ENCODE results near the gene SART1.
"Not testable (repeated sequence)": the region's sequence is repeated elsewhere in the genome, so short reads cannot be mapped to it uniquely, and the experiment has no call there.

Gene SART1

DNA sequence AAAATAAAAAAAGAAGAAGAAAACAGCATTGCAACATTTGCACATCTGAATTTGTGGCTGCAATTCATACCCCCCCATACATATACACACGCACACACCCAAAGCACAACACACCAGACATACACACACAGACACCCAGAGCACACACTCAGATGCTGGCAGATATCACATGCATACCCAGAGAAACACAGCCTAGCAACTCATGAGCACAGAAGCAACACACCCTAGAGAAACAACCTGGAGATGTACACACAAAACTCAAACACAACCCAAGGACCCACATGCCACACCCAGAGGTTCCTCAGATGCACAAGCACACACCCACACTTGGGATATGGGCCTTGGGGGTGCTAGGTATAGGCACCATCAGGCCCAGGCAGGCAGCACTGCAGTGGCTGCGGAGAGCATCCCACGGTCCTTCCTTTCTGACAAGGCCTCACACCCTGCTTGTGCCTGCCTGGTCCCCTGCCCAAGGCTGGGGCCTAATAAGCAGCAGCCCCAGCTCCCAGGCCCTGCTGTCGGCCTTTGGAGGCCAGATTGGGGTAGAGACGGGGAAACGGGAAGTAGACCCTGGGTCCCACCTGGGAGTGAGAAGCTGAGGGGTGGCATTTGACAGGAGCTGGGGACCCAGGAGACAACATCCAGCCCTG, 53.4 kb downstream of the SART1 start:
- no peak overlapping the region for H3K4me3 ChIP-seq (ENCODE audit: low read depth, low read length)

DNA sequence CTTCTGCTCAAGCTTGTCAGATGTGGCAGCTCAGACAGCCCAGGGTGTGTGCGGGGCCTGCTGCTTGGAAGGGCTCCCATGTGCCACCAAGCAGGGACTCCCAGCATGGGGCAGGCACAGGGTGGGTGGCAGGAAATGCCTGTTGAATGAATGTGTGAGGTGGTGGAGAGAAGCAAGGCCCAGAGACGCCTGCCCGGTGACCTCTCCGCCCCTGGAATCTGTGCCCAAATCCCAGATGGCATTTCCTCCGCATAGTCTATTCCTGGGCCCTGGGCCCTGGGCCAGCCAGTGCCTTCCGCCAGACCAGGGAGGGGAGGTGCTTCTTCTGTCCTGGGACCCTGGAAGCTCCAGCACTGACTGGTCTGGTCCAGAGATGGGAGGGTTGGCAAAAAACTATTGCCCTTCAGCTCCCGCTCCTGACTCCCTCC, 53.9 kb downstream of the SART1 start:
- H3K4me3 ChIP-seq (ENCODE audit: low read depth, low read length), result no peak overlapping the region

DNA sequence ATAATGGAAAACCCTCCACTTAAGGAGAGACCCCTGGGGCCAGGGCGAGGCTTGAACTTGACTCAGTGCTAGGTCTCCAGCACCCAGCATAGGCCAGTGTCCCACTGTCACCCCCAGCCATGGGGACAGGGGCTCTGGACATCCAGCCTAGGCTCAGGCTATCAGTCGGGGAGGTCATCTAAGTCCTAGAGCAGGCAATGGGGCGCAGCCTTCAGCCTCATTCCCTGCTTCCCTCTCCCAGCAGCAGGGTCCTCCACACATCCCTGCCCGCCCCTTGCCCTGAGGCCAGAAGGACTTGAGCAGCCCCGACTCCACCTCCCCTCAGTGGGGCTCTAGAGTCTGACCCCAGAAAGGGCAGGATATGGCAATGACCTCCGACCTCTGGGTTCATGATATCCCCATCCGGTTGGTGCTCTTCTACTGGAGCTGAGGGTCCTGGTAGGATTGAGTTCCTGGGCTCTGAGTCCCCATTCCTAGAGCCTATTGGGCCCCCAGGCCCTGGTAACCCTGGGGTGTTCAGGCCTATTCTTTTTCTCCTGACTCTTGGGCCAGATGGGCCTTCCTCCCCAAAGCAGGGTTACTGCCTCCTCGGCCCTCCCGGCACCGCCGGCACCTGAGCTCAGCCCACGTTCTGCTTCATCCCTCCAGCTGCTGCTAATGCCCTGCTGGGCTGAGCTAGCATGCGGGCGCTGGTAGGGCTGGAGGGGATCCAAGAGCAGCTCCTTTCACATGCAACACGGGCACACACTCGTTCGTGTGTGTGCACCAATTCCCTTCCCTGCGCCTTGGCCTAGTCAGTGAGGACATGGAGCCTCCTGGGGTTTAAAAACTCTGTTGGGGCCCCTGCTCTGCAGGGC, 54.6 kb downstream of the SART1 start:
- H3K4me3 ChIP-seq (ENCODE audit: low read depth, low read length), result no peak overlapping the region

DNA sequence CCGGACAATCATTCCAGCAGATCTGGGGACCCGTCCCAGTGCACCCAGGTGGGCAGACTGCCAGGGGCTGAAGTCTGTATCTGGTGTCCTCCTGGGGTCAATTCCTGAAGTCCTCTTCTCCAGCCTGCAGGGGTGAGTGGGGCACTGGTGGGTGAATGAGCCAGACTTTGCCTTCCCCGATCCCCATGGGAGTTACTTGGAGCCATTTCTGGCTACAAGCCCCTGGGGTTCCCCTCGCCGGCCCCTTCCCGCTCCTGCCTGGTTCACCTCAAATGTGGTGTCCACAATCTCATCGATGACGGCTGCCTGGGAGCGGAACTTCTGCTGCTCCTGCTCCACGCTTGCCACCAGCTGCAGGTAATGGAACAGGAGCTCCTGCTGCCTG, 55.3 kb downstream of the SART1 start:
- no peak overlapping the region for H3K4me3 ChIP-seq (ENCODE audit: low read depth, low read length)

DNA sequence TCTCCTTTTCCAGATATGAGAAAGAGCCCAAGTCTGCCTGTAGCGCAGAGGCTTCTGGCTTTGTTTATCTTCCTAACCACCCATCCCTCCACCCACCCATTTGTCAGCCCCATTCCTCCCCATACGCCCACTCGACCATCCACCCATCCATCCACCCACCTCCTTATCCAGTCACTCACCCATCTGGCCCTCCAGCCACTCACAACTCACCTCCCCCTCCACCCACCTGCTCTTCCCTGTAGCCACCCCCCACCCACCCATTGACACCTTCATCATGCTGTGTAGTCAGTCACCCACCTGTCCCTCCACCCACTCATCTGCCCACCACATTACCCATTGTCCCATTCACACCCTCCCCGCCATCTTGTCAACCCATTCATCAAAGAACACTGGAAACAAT, 55.8 kb downstream of the SART1 start:
- H3K4me3 ChIP-seq (ENCODE audit: low read depth, low read length), result no peak overlapping the region

DNA sequence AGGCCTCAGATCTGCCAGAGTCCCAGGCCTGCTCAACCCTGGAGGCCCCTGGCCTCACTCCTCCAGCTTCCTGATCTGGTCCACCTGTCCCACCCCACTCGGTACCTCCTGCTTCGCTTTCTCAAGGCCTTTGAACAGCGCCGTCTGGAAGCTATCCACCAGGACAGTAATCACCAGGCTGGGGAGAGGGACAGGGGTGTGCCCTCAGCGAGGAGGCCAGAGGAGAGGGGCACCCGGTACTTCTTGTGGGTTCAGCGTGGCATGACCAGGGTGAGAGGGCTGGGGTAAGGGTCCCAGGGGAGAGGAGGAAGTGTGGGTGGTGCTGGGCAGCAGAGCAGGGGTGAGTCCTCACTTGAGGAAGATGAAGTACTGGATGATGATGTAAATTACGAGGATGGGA, 58.7 kb downstream of the SART1 start:
- H3K4me3 ChIP-seq (ENCODE audit: low read depth, low read length), result no peak overlapping the region

DNA sequence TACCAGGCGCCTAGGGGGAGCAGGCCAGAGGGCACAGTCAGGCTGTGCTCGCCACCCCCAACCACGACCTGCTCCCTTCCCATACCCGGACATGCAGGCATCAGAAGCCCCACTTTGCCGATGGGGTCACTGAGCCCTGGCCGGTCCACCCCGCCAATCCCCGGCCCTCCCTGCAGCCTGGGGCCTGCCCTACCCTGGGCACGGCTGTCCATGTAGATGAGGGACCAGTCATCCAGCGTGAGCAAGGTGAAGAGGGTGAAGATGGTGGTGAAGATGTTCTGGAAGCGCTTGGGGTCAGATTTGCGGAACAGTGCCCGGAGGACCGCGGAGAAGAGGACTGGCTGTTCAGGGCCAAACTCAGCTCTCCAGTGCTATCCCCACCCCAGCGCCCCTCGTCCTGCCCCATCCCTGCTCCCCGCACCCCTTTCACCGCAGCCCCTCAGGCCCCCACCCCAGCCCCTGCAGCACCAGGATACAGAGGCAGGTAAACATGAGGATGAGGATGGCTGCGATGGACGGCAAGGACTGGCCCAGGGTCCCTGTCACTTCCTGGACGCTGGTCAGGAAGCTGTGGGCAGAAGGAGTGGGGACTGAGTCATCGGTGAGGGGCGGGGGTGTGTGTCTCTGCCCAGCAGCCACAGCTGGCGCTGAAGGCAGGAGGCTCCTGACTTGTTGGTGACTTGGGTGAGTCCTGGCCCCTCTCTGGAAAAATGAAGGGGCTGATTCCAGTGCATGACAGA, 59.3 kb downstream of the SART1 start:
- no peak overlapping the region for H3K4me3 ChIP-seq (ENCODE audit: low read depth, low read length)

DNA sequence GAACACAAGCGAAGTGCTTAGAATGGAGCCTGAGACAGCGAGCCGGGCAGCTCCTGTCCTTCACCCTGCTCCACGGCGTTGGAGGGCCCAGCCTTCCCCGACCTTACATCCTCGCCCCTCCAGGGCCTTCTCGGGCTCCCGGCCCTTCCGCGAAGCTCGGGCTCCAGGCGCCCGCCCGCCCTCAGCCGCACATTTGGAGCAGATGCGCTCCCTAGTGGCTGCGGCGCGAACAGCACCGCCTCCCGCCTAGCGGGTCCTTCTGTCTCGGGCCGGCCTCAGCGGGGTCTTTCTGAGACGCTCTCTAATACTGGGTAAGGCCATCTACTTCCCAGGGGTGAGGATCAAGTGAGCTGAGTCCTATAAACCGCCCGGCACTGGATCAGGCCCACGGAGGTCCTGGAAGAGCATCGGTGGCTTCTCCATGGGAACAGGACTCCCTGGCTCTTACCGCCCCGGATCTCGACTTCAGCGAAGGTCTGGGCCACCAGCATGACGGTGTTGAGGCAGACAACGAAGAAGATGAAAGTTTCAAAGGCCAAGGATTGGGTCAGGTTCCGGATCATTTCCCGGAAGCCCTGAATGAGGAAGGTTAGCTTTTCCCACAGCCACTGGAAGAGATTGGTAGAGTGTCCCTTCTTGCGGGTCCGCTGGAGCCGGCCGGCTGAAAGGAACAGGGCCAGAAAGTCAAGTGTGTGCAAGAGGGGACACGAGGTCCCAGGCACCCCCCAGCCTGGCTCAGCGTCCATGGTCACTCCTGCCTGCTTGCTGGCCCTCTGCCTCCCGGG, 61.1 kb downstream of the SART1 start:
- H3K4me3 ChIP-seq (ENCODE audit: low read depth, low read length), result no peak overlapping the region

DNA sequence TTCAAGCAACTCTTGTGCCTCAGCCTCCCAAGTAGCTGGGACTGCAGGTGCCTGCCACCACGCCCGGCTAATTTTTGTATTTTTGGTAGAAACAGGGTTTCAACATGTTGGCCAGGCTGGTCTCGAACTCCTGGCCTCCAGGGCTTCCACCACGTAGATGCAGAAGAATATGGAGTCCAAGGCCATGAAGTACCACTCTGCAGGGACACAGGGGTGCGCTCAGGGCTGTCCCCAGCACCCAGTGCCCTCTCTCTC, 61.6 kb downstream of the SART1 start:
- H3K4me3 ChIP-seq (ENCODE audit: low read depth, low read length), result not testable (repeated sequence)

DNA sequence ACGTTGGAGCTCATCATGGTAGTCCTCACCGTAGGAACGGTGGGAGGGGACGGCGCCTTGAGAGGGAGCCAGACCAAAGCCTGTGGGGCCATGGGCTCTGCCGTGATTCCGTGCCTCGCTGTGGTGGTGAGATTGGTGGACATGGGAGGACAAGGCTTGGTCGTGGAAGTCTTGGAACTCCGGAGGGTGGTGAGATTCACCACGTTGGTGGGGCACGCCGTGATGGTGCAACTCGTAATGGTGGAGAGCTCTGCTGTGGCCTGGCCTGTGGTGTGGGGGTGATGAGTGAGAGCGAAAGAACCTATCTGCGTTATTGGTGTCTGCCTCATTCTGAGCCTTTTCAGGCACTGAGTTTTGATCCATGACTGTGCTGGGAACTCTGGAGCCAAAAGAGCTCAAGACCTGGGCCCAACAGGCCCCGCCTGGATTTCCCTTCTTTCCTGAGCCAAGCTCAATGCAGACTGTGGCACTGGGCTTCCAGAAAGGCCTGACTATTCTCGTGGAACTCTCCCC, 64.5 kb downstream of the SART1 start, which contains the start of gene CATSPER1:
Gene CATSPER1, minus strand, starts transcription at position 463 of the 513 bp plus-strand sequence. Its CDS starts 100 bp downstream, at position 363.
- H3K4me3 ChIP-seq (ENCODE audit: low read depth, low read length), result no peak within 1 kb of the TSS

All from iPS-11a (cell line).